ENCODE measurements around the gene JAG2. TPM values are rescaled to one million over a fixed set of nuclear protein-coding genes. Genes with fewer than 3 reads are reported as not detected.

Gene JAG2
- total and polyA plus RNA-seq, 2 experiments from 2014 or later, result 12.4 to 30.7 TPM

GRCh38 chr14:105135700-105136395 lies 32.7 kb downstream of the JAG2 start:
- DNase-seq (ENCODE audit: low read depth in 1 of 2, low spot score in 1 of 2), result no peak
- no peak for TF ChIP-seq CTCF (IDR thresholded peaks at IDR 0.05; ENCODE audit: low read depth, low read length)
- Histone ChIP-seq H3K36me3 (no peaks in the 10 kb centered on the region), H3K4me3 (no peak overlapping the region), H3K27ac (no peak overlapping the region), H3K27me3 (no peaks in the 10 kb centered on the region), H3K9me3 (ENCODE audit: low read depth) (peaks cover 2% of the 10 kb centered on the region), H3K4me1 (ENCODE audit: low read depth) (no peaks in the 10 kb centered on the region)

GRCh38 chr14:105132921-105133654 lies 35.5 kb downstream of the JAG2 start:
- Histone ChIP-seq H3K36me3 (no peaks in the 10 kb centered on the region), H3K4me3 (no peak overlapping the region), H3K4me1 (ENCODE audit: low read depth) (no peaks in the 10 kb centered on the region), H3K27ac (no peak overlapping the region), H3K27me3 (no peaks in the 10 kb centered on the region), H3K9me3 (ENCODE audit: low read depth) (peaks cover 2% of the 10 kb centered on the region)
- DNase-seq (ENCODE audit: low read depth in 1 of 2, low spot score in 1 of 2), result no peak
- no peak for TF ChIP-seq CTCF (IDR thresholded peaks at IDR 0.05; ENCODE audit: low read depth, low read length)

- no peaks in the 10 kb centered on the region for H3K36me3 ChIP-seq
- no peak for TF ChIP-seq CTCF (IDR thresholded peaks at IDR 0.05; ENCODE audit: low read depth, low read length)
- H3K4me3 ChIP-seq, result no peak overlapping the region
- DNase-seq (ENCODE audit: low read depth in 1 of 2, low spot score in 1 of 2), result no peak
- no peaks in the 10 kb centered on the region for H3K27me3 ChIP-seq
- H3K27ac ChIP-seq, result no peak overlapping the region
- H3K9me3 ChIP-seq (ENCODE audit: low read depth), result peaks cover 2% of the 10 kb centered on the region
- H3K4me1 ChIP-seq (ENCODE audit: low read depth), result no peaks in the 10 kb centered on the region
Measured at GRCh38 chr14:105131241-105131640, 37.3 kb downstream of the JAG2 start.

DNA sequence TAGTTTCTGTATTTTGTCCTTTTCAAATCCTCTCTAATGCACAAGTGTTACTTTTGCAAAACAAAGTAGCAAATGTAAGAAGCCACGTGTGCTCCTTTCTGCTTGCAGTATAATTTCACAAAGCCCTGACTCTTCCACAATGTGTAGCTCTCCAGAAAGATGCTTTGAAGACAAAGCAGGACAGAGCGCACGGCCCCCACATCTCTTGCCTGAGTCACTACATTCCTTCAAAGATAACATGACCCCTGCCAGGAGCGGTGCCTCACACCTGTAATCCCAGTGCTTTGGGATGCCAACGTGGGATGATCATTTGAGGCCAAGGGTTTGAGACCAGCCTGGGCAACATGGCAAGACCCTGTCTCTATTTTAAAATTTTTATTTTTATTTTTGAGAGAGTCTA lies 40.5 kb downstream of the JAG2 start:
- H3K27ac ChIP-seq, result no peak overlapping the region
- no peak for TF ChIP-seq CTCF (IDR thresholded peaks at IDR 0.05; ENCODE audit: low read depth, low read length)
- H3K36me3 ChIP-seq, result no peaks in the 10 kb centered on the region
- H3K9me3 ChIP-seq (ENCODE audit: low read depth), result peaks cover 2% of the 10 kb centered on the region
- DNase-seq (ENCODE audit: low read depth in 1 of 2, low spot score in 1 of 2), result peak in 1 of 2 donors; percentile 6
- H3K4me1 ChIP-seq (ENCODE audit: low read depth), result no peaks in the 10 kb centered on the region
- H3K4me3 ChIP-seq, result no peak overlapping the region
- H3K27me3 ChIP-seq, result peaks cover 4% of the 10 kb centered on the region

GRCh38 chr14:105126981-105127329 lies 41.6 kb downstream of the JAG2 start:
- H3K4me1 ChIP-seq (ENCODE audit: low read depth), result no peaks in the 10 kb centered on the region
- no peak for DNase-seq (ENCODE audit: low read depth in 1 of 2, low spot score in 1 of 2)

More at GRCh38 chr14:105126981-105127329, 41.6 kb downstream of the JAG2 start:
- peaks cover 2% of the 10 kb centered on the region for H3K9me3 ChIP-seq (ENCODE audit: low read depth)
- H3K4me3 ChIP-seq, result no peak overlapping the region
- H3K27ac ChIP-seq, result no peak overlapping the region
- H3K27me3 ChIP-seq, result peaks cover 4% of the 10 kb centered on the region
- no peaks in the 10 kb centered on the region for H3K36me3 ChIP-seq
- TF ChIP-seq CTCF (IDR thresholded peaks at IDR 0.05; ENCODE audit: low read depth, low read length), result no peak
